Measurements from ENCODE around the gene RAB17.

- TF ChIP-seq CTCF (conservative IDR thresholded peaks at IDR 0.05; ENCODE audit: low read length), result no peak
- TF ChIP-seq EZH2phosphoT487 (IDR thresholded peaks at IDR 0.05; ENCODE audit: borderline replicate concordance), result no peak
Measured at GRCh38 chr2:237592425-237592980, 2.0 kb upstream of the RAB17 start.
